Measurements from ENCODE around the gene CRACR2A. TPM values are rescaled to one million over a fixed set of nuclear protein-coding genes. Genes with fewer than 3 reads are reported as not detected.

The CRACR2A gene
- total RNA-seq, 1 experiment from 2014 or later = 0.92 TPM

DNA sequence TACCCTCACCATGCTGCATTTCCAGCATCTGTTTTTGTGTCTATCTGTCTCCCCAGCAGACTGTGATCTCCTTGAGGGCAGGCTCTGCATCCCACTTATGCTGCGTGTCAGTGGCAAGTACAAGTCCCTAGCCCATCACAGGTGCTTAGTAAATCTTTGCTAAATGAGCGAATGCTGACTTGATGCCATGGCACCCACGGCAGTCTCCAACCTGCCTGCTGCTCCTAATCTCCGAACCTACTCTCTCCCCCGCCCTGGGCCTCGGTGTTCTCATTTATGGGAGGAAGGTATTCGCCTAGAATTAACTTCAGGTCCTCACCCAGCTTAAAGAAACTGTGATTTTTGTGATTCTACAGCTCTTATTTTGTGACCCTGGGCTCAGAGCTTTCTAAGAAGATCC, 152.0 kb downstream of the CRACR2A start:
- DNase-seq (ENCODE audit: low read depth, low spot score) = no peak
- no peaks in the 10 kb centered on the region for H3K36me3 ChIP-seq (ENCODE audit: control insufficient read depth, insufficient read depth, low read length)
- ATAC-seq = no peak
- H3K4me3 ChIP-seq (ENCODE audit: low read depth in 2 of 2, low read length in 2 of 2) = no peak overlapping the region
- intact Hi-C loops (cut with micrococcal nuclease; ENCODE audit: unreplicated experiment) (no loop called here), in situ Hi-C loops (cut with HindIII; ENCODE audit: low pct_unique_long_range_greater_than_20kb, low sequenced_read_pairs) (no loop called here)
- TF ChIP-seq SIN3A (IDR thresholded peaks at IDR 0.05; ENCODE audit: borderline replicate concordance, insufficient read depth, low read depth, low read length) (no peak), TCF7L2 (IDR thresholded peaks at IDR 0.05; ENCODE audit: low read depth, low read length) (no peak), POLR2AphosphoS5 (IDR thresholded peaks at IDR 0.05; ENCODE audit: low read depth, low read length) (no peak)
- TF ChIP-seq, protein P1, sequence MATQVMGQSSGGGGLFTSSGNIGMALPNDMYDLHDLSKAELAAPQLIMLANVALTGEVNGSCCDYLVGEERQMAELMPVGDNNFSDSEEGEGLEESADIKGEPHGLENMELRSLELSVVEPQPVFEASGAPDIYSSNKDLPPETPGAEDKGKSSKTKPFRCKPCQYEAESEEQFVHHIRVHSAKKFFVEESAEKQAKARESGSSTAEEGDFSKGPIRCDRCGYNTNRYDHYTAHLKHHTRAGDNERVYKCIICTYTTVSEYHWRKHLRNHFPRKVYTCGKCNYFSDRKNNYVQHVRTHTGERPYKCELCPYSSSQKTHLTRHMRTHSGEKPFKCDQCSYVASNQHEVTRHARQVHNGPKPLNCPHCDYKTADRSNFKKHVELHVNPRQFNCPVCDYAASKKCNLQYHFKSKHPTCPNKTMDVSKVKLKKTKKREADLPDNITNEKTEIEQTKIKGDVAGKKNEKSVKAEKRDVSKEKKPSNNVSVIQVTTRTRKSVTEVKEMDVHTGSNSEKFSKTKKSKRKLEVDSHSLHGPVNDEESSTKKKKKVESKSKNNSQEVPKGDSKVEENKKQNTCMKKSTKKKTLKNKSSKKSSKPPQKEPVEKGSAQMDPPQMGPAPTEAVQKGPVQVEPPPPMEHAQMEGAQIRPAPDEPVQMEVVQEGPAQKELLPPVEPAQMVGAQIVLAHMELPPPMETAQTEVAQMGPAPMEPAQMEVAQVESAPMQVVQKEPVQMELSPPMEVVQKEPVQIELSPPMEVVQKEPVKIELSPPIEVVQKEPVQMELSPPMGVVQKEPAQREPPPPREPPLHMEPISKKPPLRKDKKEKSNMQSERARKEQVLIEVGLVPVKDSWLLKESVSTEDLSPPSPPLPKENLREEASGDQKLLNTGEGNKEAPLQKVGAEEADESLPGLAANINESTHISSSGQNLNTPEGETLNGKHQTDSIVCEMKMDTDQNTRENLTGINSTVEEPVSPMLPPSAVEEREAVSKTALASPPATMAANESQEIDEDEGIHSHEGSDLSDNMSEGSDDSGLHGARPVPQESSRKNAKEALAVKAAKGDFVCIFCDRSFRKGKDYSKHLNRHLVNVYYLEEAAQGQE (IDR thresholded peaks at IDR 0.05; ENCODE audit: insufficient read depth in 1 of 2, low read depth in 2 of 2, low read length in 1 of 2) = no peak
- TF ChIP-seq, protein P2, sequence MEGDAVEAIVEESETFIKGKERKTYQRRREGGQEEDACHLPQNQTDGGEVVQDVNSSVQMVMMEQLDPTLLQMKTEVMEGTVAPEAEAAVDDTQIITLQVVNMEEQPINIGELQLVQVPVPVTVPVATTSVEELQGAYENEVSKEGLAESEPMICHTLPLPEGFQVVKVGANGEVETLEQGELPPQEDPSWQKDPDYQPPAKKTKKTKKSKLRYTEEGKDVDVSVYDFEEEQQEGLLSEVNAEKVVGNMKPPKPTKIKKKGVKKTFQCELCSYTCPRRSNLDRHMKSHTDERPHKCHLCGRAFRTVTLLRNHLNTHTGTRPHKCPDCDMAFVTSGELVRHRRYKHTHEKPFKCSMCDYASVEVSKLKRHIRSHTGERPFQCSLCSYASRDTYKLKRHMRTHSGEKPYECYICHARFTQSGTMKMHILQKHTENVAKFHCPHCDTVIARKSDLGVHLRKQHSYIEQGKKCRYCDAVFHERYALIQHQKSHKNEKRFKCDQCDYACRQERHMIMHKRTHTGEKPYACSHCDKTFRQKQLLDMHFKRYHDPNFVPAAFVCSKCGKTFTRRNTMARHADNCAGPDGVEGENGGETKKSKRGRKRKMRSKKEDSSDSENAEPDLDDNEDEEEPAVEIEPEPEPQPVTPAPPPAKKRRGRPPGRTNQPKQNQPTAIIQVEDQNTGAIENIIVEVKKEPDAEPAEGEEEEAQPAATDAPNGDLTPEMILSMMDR (IDR thresholded peaks at IDR 0.05) = no peak
- ChIA-PET CTCF (no interaction called here), POLR2A (no interaction called here)
- no peaks in the 10 kb centered on the region for H3K9me3 ChIP-seq (ENCODE audit: control insufficient read depth, insufficient read depth, low read depth, low read length)
- BruUV-seq (replicated peaks) = no TSS peak
- H3K27ac ChIP-seq (ENCODE audit: low read length) = no peak overlapping the region
- no peaks in the 10 kb centered on the region for H3K4me1 ChIP-seq (ENCODE audit: control insufficient read depth, insufficient read depth, low read length)
- peaks cover 4% of the 10 kb centered on the region; the same call in 1 of the 2 replicates for H3K27me3 ChIP-seq (ENCODE audit: control insufficient read depth, insufficient read depth, low read length)

DNA sequence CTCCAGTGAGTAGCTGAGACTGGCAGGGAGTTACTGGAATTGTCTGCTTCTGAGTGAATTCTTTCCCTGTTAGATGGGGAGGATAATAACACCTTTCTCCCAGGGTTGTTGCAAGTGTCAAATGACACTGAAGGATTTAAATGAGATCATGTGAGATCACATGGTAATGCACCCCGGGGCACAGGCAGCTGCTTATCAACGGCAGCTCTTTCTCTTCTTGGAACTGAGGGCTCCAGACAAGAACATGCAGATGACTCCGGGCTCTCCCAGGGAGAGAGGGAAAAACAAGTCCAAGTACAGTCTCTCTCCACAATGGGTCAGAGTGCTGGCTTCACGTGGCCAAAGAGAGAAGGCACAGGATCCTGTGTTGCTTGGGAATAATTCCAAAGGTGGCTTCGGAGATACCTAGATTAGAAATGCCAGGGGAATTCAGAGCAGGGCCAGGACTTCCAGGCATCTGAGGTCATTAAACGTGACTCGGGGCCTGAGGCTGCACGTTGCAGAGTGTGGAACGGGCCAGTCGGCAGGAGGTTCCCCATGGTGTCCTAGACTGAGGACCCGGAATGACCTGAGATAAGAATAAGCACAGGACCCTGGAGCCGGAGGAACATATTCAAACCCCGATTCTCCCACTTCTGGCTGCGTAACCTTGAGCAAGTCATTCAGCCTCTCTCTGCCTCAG, 152.7 kb downstream of the CRACR2A start:
- no peak for DNase-seq (ENCODE audit: low read depth, low spot score)
- Histone ChIP-seq H3K27me3 (ENCODE audit: control insufficient read depth, insufficient read depth, low read length) (0 out of 2 replicates have a peak, but pooled peaks cover 2% of the 10 kb centered on the region), H3K27ac (ENCODE audit: low read length) (no peak overlapping the region), H3K9me3 (ENCODE audit: control insufficient read depth, insufficient read depth, low read depth, low read length) (no peaks in the 10 kb centered on the region), H3K4me3 (ENCODE audit: low read depth in 2 of 2, low read length in 2 of 2) (no peak overlapping the region), H3K36me3 (ENCODE audit: control insufficient read depth, insufficient read depth, low read length) (no peaks in the 10 kb centered on the region), H3K4me1 (ENCODE audit: control insufficient read depth, insufficient read depth, low read length) (no peaks in the 10 kb centered on the region)
- CTCF ChIA-PET = no interaction called here
- TF ChIP-seq TCF7L2 (IDR thresholded peaks at IDR 0.05; ENCODE audit: low read depth, low read length) (no peak), SIN3A (IDR thresholded peaks at IDR 0.05; ENCODE audit: borderline replicate concordance, insufficient read depth, low read depth, low read length) (no peak), POLR2AphosphoS5 (IDR thresholded peaks at IDR 0.05; ENCODE audit: low read depth, low read length) (no peak)
- TF ChIP-seq, protein P2 (IDR thresholded peaks at IDR 0.05) = no peak
- TF ChIP-seq, protein P1 (IDR thresholded peaks at IDR 0.05; ENCODE audit: insufficient read depth in 1 of 2, low read depth in 2 of 2, low read length in 1 of 2) = no peak
- intact Hi-C loops (cut with micrococcal nuclease; ENCODE audit: unreplicated experiment) (no loop called here), in situ Hi-C loops (cut with HindIII; ENCODE audit: low pct_unique_long_range_greater_than_20kb, low sequenced_read_pairs) (no loop called here)
- ATAC-seq = no peak
- POLR2A ChIA-PET = no interaction called here
- BruUV-seq (replicated peaks) = no TSS peak

Data from Panc1 (cell line).